Transverse colon (tissue), 3 donors: ENCODE results near the gene SNX8.
"Not testable (repeated sequence)": the region's sequence is repeated elsewhere in the genome, so short reads cannot be mapped to it uniquely, and the experiment has no call there.

Experiments used
- POLR2A ChIP-seq: fragments of 450-650 bp; IDR thresholded peaks from one replicate; pipeline ENCODE4 v1.6.1; 2016; ENCODE audit warnings: antibody characterized with exemption, mild to moderate bottlenecking, moderate library complexity
- TF ChIP-seq, protein P1 (sequence below), 5 experiments: fragments of 200-600 bp in 3 of 5; fragments of 450-650 bp in 2 of 5; sonication (generic) in 3 of 5; IDR thresholded peaks; 1 replicate in 2 of 5; 2 replicates in 3 of 5; pipeline ENCODE4 v1.5.1; 2016 to 2017; ENCODE audit warnings: antibody characterized with exemption in 5 of 5, inconsistent platforms in 3 of 5, mild to moderate bottlenecking in 2 of 5, moderate library complexity in 1 of 5

DNA sequence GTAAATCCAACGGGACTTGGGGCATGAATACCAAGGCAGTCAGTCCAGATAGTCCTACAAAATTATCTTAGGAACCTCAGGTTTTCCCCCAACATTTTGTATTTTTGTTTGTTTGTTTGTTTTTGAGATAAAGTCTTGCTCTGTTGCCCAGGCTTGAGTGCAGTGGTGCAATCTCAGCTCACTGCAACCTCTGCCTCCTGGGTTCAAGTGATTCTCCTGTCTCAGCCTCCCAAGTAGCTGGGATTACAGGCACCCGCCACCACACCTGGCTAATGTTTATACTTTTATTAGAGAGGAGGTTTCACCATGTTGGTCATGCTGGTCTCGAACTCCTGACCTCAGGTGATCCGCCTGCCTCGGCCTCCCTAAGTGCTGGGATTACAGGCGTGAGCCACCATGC lies 9.0 kb downstream of the SNX8 start:
- TF ChIP-seq, protein P1, sequence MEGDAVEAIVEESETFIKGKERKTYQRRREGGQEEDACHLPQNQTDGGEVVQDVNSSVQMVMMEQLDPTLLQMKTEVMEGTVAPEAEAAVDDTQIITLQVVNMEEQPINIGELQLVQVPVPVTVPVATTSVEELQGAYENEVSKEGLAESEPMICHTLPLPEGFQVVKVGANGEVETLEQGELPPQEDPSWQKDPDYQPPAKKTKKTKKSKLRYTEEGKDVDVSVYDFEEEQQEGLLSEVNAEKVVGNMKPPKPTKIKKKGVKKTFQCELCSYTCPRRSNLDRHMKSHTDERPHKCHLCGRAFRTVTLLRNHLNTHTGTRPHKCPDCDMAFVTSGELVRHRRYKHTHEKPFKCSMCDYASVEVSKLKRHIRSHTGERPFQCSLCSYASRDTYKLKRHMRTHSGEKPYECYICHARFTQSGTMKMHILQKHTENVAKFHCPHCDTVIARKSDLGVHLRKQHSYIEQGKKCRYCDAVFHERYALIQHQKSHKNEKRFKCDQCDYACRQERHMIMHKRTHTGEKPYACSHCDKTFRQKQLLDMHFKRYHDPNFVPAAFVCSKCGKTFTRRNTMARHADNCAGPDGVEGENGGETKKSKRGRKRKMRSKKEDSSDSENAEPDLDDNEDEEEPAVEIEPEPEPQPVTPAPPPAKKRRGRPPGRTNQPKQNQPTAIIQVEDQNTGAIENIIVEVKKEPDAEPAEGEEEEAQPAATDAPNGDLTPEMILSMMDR (IDR thresholded peaks at IDR 0.05), result not testable (repeated sequence)
- not testable (repeated sequence) for TF ChIP-seq POLR2A
